HepG2 (cell line): ENCODE measurements around the gene SMPD3. TPM values are rescaled to one million over a fixed set of nuclear protein-coding genes. Genes with fewer than 3 reads are reported as not detected.

Experiments
- ATAC-seq: fragments of 200-7000 bp; cut with Tn5 transposase; 3 replicates; pipeline ENCODE4 v1.9.1; 2020; ENCODE audit warnings: mild to moderate bottlenecking, moderate library complexity
- BruUV-seq: library from RNA; stranded (reverse); fragments of 400-500 nt; replicated peaks from 2 replicates; lab custom pipeline; 2021; lab: Mats Ljungman, UMichigan
- CTCF ChIA-PET: fragments of 300-600 bp; formaldehyde crosslinking; extraction: SDS; loops from one replicate; lab custom pipeline; 2021; ENCODE audit warnings: low total read pairs, inconsistent platforms, low intra/inter-chr PET ratio; lab: Yijun Ruan, JAX
- POLR2A ChIA-PET: fragments of 350-600 bp; sonication (Branson Sonifier 250); formaldehyde crosslinking; loops from one replicate; lab custom pipeline; 2020; ENCODE audit warnings: antibody characterized with exemption, inconsistent platforms; lab: Yijun Ruan, JAX
- DNase-seq: peaks from one replicate; pipeline ENCODE4 v3.0.0-alpha.2; 2015; ENCODE audit warnings: low spot score
- FAIRE-seq: peaks from 3 replicates; lab custom pipeline; 2011; peaks lifted over from hg19 to GRCh38; lab: Jason Lieb, UNC
- H2AFZ ChIP-seq: one replicate; pipeline ENCODE4 v1.6.1; 2011; ENCODE audit warnings: low read length, inconsistent platforms
- H3K27ac ChIP-seq: fragments of 300-600 bp; 3 replicates; pipeline ENCODE4 v1.8.0; 2011; ENCODE audit warnings: mixed run types, mild to moderate bottlenecking, mixed read lengths, low read length, inconsistent platforms; ENCODE audit not compliant: insufficient read depth; ENCODE audit errors: extremely low read length
- H3K27me3 ChIP-seq, 2 experiments: fragments of 200-600 bp in 1 of 2; 2 replicates in 1 of 2; 3 replicates in 1 of 2; pipeline versions ENCODE4 v1.6.0 to v1.8.0; 2011; ENCODE audit warnings: low read length in 2 of 2, mild to moderate bottlenecking in 2 of 2, moderate library complexity in 2 of 2, inconsistent platforms in 1 of 2; ENCODE audit not compliant: insufficient read depth in 2 of 2, control insufficient read depth in 1 of 2
- H3K36me3 ChIP-seq, 2 experiments: fragments of 200-600 bp in 1 of 2; replicated peaks in 1 of 2; 2 replicates in 1 of 2; 3 replicates in 1 of 2; pipeline versions ENCODE4 v1.5.1 to v1.8.0; 2011; ENCODE audit warnings: low read length in 2 of 2, inconsistent platforms in 1 of 2; ENCODE audit not compliant: insufficient read depth in 2 of 2, control insufficient read depth in 1 of 2
- H3K4me1 ChIP-seq: 2 replicates; pipeline ENCODE4 v1.5.1; 2012; ENCODE audit warnings: low read length, inconsistent platforms; ENCODE audit not compliant: insufficient read depth
- H3K4me2 ChIP-seq: 2 replicates; pipeline ENCODE4 v1.6.0; 2011; ENCODE audit warnings: low read depth, low read length, inconsistent platforms
- H3K4me3 ChIP-seq, 3 experiments: fragments of 200-600 bp in 1 of 3; sonication (generic), shearing (Covaris generic) in 1 of 3; replicated peaks in 1 of 3; 2 replicates each; pipeline ENCODE4 v1.5.1; 2011 to 2016; ENCODE audit warnings: low read length in 3 of 3, inconsistent platforms in 2 of 3, low read depth in 2 of 3, mild to moderate bottlenecking in 2 of 3, control low read depth in 1 of 3, mixed read lengths in 1 of 3; ENCODE audit not compliant: insufficient read depth in 1 of 3
- H3K79me2 ChIP-seq: one replicate; pipeline ENCODE4 v1.6.1; 2011; ENCODE audit warnings: low read length, inconsistent platforms; ENCODE audit not compliant: insufficient read depth
- H3K9ac ChIP-seq: 2 replicates; pipeline ENCODE4 v1.6.0; 2011; ENCODE audit warnings: mild to moderate bottlenecking, low read depth, low read length, inconsistent platforms; ENCODE audit not compliant: insufficient read depth
- H3K9me3 ChIP-seq: 2 replicates; pipeline ENCODE4 v1.5.1; 2012; ENCODE audit warnings: mild to moderate bottlenecking, low read length
- H4K20me1 ChIP-seq: 2 replicates; pipeline ENCODE4 v1.6.0; 2011; ENCODE audit warnings: inconsistent platforms, mild to moderate bottlenecking, low read length, moderate library complexity; ENCODE audit not compliant: insufficient read depth
- ATF7 ChIP-seq, 2 experiments: fragments of 450-650 bp in 1 of 2; sonication (generic) in 1 of 2; formaldehyde crosslinking in 1 of 2; IDR thresholded peaks; 2 replicates each; pipeline versions ENCODE4 v1.4.0 to v1.6.1; 2016 to 2020; ENCODE audit warnings: antibody characterized with exemption in 1 of 2, mild to moderate bottlenecking in 1 of 2, missing genetic modification reagents in 1 of 2
- CENPX ChIP-seq: sonication (generic); formaldehyde crosslinking; IDR thresholded peaks from 2 replicates; pipeline ENCODE4 v1.9.0; 2021; ENCODE audit warnings: mild to moderate bottlenecking, missing genetic modification reagents, moderate library complexity
- KDM6A ChIP-seq: IDR thresholded peaks from 2 replicates; pipeline ENCODE4 v1.6.1; 2016; ENCODE audit warnings: low read depth
- KMT2A ChIP-seq: sonication (generic); formaldehyde crosslinking; IDR thresholded peaks from 2 replicates; pipeline ENCODE4 v1.4.0; 2020; ENCODE audit warnings: missing genetic modification reagents
- MZF1 ChIP-seq: sonication (generic); formaldehyde crosslinking; IDR thresholded peaks from 2 replicates; pipeline ENCODE4 v1.8.1; 2023; ENCODE audit warnings: mild to moderate bottlenecking, missing genetic modification reagents, borderline replicate concordance
- SMAD1 ChIP-seq: sonication (generic); formaldehyde crosslinking; IDR thresholded peaks from 2 replicates; pipeline ENCODE4 v1.4.0; 2020; ENCODE audit warnings: missing genetic modification reagents, low read depth, mild to moderate bottlenecking, borderline replicate concordance
- SRSF1 ChIP-seq: fragments of 200-400 bp; formaldehyde crosslinking; optimal IDR thresholded peaks from 2 replicates; pipeline ENCODE3; 2017; ENCODE audit warnings: mild to moderate bottlenecking, low read depth, low read length, moderate library complexity
- TBX2 ChIP-seq: sonication (generic); formaldehyde crosslinking; IDR thresholded peaks from 2 replicates; pipeline ENCODE4 v1.5.0; 2020; ENCODE audit warnings: missing genetic modification reagents, mild to moderate bottlenecking, borderline replicate concordance
- TOE1 ChIP-seq: sonication (generic); formaldehyde crosslinking; IDR thresholded peaks from 2 replicates; pipeline ENCODE4 v1.4.0; 2020; ENCODE audit warnings: mild to moderate bottlenecking, missing genetic modification reagents
- ZFP41 ChIP-seq: sonication (generic); formaldehyde crosslinking; IDR thresholded peaks from 2 replicates; pipeline ENCODE4 v1.4.0; 2020; ENCODE audit warnings: mild to moderate bottlenecking, missing genetic modification reagents, borderline replicate concordance
- ZNF234 ChIP-seq: sonication (generic); formaldehyde crosslinking; conservative IDR thresholded peaks from 2 replicates; pipeline ENCODE4 v1.5.1; 2020; ENCODE audit warnings: mild to moderate bottlenecking, missing genetic modification reagents
- ZNF317 ChIP-seq: sonication (generic); formaldehyde crosslinking; IDR thresholded peaks from 2 replicates; pipeline ENCODE4 v1.5.0; 2020; ENCODE audit warnings: mild to moderate bottlenecking, missing genetic modification reagents
- ZNF607 ChIP-seq: sonication (generic); formaldehyde crosslinking; IDR thresholded peaks from 2 replicates; pipeline ENCODE4 v1.5.1; 2020; ENCODE audit warnings: missing genetic modification reagents, mild to moderate bottlenecking, borderline replicate concordance
- ZNF782 ChIP-seq: sonication (generic); formaldehyde crosslinking; IDR thresholded peaks from 2 replicates; pipeline ENCODE4 v1.4.0; 2020; ENCODE audit warnings: missing genetic modification reagents, mild to moderate bottlenecking, borderline replicate concordance
- ZNF891 ChIP-seq: sonication (generic); formaldehyde crosslinking; IDR thresholded peaks from 2 replicates; pipeline ENCODE4 v1.5.0; 2020; ENCODE audit warnings: mild to moderate bottlenecking, missing genetic modification reagents
- ZSCAN12 ChIP-seq: sonication (generic); formaldehyde crosslinking; IDR thresholded peaks from 2 replicates; pipeline ENCODE4 v1.9.0; 2021; ENCODE audit warnings: mild to moderate bottlenecking, missing genetic modification reagents
- WGBS: methylation state at CpG from one replicate; pipeline ENCODE4 v1.1.6; 2017; ENCODE audit warnings: low lambda C conversion rate; 5-methylcytosine and 5-hydroxymethylcytosine counted together
- in situ Hi-C: cut with HindIII; loops from 2 replicates; pipeline ENCODE4 v1.10.0; 2017; ENCODE audit warnings: low pct_unique_long_range_greater_than_20kb; ENCODE audit not compliant: extremely low pct_ligation_motif_present
- intact Hi-C: fragments of 100-400 bp; cut with micrococcal nuclease; formaldehyde crosslinking; loops from one replicate; pipeline ENCODE4 v1.10.0; 2022; ENCODE audit not compliant: unreplicated experiment
- polyA plus RNA-seq, 8 experiments: library from polyadenylated mRNA; depleted of rRNA in 3 of 8; stranded (reverse) in 7 of 8; unstranded in 1 of 8; fragments of >200 nt; fragmentation: Illumina TruSeq in 4 of 8; extraction: Trizol in 4 of 8; gene quantifications; 2 replicates each; pipeline versions ENCODE4 v1.2.1 to v1.2.3, GENCODE V29; 2011 to 2016; ENCODE audit warnings: low read depth in 4 of 8, missing spikeins in 1 of 8, mixed read lengths in 1 of 8; ENCODE audit not compliant: insufficient read depth in 1 of 8
- total RNA-seq, 5 experiments: library from RNA; depleted of rRNA; stranded (reverse); fragments of >200 nt; fragmentation: Illumina TruSeq; extraction: Trizol; gene quantifications; 2 replicates each; pipeline ENCODE4 v1.2.3, GENCODE V29; 2016; ENCODE audit warnings: low read depth in 1 of 5

Gene SMPD3
- total and polyA plus RNA-seq, 2 of the 13 experiments (the other 11 are each of a cell fraction or from before 2014, with no cell fraction given): 0.07 to 0.32 TPM

DNA sequence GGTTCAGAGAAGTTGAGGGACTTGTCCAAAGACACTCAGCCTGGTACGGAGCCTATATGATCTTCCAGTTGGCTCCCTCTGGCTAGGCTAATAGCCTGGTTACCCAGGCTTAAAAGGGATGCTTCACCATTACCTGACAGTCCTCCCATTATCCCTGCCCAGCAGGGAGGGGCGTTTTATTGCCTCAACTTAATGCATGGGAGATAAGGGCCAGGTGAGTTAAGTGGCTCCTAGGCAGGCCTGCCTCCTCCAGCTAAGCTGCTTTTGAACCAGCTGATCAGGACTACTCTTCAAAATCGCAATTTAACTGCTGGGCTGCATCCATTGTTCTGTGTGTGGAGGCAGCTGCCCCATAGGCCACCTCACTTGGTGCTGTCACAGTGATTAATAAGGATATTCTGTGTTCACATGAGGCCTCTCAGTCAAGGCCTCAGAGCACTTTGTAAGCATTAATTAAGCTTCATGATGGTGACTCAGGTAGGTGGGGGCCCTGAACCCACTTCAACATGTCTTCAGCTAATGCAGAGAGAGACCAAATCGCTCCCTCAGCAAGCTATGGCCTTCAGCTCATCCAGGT, 27.9 kb downstream of the SMPD3 start:
- no peak for FAIRE-seq
- Histone ChIP-seq H3K36me3 (no peaks in the 10 kb centered on the region), H3K4me3 (no peak overlapping the region), H3K9me3 (no peaks in the 10 kb centered on the region), H2AFZ (no peak overlapping the region), H3K27ac (no peak overlapping the region), H3K79me2 (no peaks in the 10 kb centered on the region), H3K4me1 (no peaks in the 10 kb centered on the region; the same call in 1 of the 2 replicates), H3K4me2 (no peak overlapping the region), H3K27me3 (peaks cover 11 to 25% of the 10 kb centered on the region in 2 experiments; a peak in 3 of 5 replicates), H4K20me1 (no peaks in the 10 kb centered on the region), H3K9ac (no peak overlapping the region)
- CTCF ChIA-PET: no interaction called here
- ATAC-seq: no peak
- 11% methylated on average over 4 of the region's 4 CpGs for WGBS
- in situ Hi-C loops: no loop called here
- POLR2A ChIA-PET: no interaction called here
- no peak for DNase-seq
- intact Hi-C loops: no loop called here
- BruUV-seq: no TSS peak
- no peak for TF ChIP-seq ZSCAN12 (CRISPR knock-in tag)
- no peak for TF ChIP-seq TBX2 (CRISPR knock-in tag)
- TF ChIP-seq MZF1 (CRISPR knock-in tag): no peak
- no peak for TF ChIP-seq ZNF607 (CRISPR knock-in tag)
- no peak for TF ChIP-seq ATF7 (IDR thresholded peaks at IDR 0.05)
- no peak for TF ChIP-seq ATF7 (CRISPR knock-in tag; IDR thresholded peaks at IDR 0.05)
- TF ChIP-seq KDM6A (CRISPR knock-in tag): no peak

DNA sequence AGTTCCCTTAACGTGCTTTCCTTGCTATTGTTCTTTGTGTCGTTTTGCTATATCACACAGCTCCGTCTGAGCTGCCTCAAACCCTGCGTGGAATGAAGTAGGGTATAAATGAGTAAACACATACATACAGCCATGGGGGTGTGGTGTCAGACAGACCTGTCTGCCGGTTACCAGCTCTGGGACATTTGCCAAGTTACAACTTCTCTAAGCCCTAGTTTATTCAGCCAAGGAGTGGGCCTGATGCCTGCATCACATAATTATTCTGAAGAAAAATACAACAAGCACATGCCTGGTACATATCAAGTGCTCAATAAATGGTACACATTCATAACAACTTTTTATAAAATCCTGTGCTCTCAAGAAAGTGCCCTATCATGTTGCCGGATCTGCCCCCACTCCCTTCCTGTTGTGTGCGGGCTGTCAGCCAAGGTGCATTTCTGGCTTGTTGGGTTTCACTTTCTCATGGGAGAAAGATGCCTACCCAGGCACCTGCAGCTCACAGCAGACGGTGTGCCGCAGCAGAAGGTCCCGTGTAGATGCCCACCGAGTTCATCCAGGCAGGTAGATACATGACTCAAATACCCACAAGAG, 30.5 kb downstream of the SMPD3 start:
- Histone ChIP-seq H3K27ac (no peak overlapping the region), H3K9me3 (no peaks in the 10 kb centered on the region), H2AFZ (no peak overlapping the region)
- POLR2A ChIA-PET: no interaction called here
- DNase-seq (no peak), ATAC-seq (no peak)
- in situ Hi-C loops: no loop called here
- TF ChIP-seq SRSF1 (no peak), KMT2A (CRISPR knock-in tag) (no peak), ZNF782 (no peak), CENPX (no peak), ZNF317 (CRISPR knock-in tag) (no peak), ZNF891 (CRISPR knock-in tag) (no peak), ZFP41 (no peak), TOE1 (CRISPR knock-in tag) (no peak), SMAD1 (CRISPR knock-in tag) (no peak), ZNF234 (CRISPR knock-in tag) (no peak)
- TF ChIP-seq, all 625 proteins: peak for 0
- WGBS: 16% methylated on average over 11 of the region's 11 CpGs
- BruUV-seq: no TSS peak
- Histone ChIP-seq H3K4me2 (no peak overlapping the region), H3K9ac (no peak overlapping the region), H3K79me2 (no peaks in the 10 kb centered on the region), H3K4me1 (no peaks in the 10 kb centered on the region; the same call in 1 of the 2 replicates), H3K27me3 (peaks cover 11 to 37% of the 10 kb centered on the region in 2 experiments; a peak in 4 of 5 replicates), H3K36me3 (no peaks in the 10 kb centered on the region), H3K4me3 (no peak overlapping the region), H4K20me1 (no peaks in the 10 kb centered on the region)
- CTCF ChIA-PET: no interaction called here
- intact Hi-C loops: no loop called here
- FAIRE-seq: no peak
